ENCODE measurements around the gene NAPB. TPM values are rescaled to one million over a fixed set of nuclear protein-coding genes. Genes with fewer than 3 reads are reported as not detected.

Gene NAPB
- total and polyA plus RNA-seq, 2 of the 8 experiments (the other 6 are each of a cell fraction or from before 2014, with no cell fraction given) = 6.2 to 12.3 TPM

- TF ChIP-seq, protein P1, sequence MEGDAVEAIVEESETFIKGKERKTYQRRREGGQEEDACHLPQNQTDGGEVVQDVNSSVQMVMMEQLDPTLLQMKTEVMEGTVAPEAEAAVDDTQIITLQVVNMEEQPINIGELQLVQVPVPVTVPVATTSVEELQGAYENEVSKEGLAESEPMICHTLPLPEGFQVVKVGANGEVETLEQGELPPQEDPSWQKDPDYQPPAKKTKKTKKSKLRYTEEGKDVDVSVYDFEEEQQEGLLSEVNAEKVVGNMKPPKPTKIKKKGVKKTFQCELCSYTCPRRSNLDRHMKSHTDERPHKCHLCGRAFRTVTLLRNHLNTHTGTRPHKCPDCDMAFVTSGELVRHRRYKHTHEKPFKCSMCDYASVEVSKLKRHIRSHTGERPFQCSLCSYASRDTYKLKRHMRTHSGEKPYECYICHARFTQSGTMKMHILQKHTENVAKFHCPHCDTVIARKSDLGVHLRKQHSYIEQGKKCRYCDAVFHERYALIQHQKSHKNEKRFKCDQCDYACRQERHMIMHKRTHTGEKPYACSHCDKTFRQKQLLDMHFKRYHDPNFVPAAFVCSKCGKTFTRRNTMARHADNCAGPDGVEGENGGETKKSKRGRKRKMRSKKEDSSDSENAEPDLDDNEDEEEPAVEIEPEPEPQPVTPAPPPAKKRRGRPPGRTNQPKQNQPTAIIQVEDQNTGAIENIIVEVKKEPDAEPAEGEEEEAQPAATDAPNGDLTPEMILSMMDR (IDR thresholded peaks at IDR 0.05; ENCODE audit: control extremely low read depth in 1 of 3, insufficient read depth in 1 of 3, low read depth in 1 of 3, low read length in 3 of 3) = peak in 1 of 3 experiments; percentile 9; a peak in 1 of 4 replicates
Observed at GRCh38 chr20:23357767-23358562, 63.3 kb downstream of the NAPB start (continued).
